Colonic mucosa (tissue), 4 donors: ENCODE measurements around the gene FAM234B. TPM values are rescaled to one million over a fixed set of nuclear protein-coding genes. Genes with fewer than 3 reads are reported as not detected.

Experiments used
- DNase-seq: peaks from one replicate; pipeline ENCODE4 v3.0.0-alpha.2; 2020
- H3K27ac ChIP-seq: fragments of 200-600 bp; one replicate; pipeline ENCODE4 v1.8.0; 2021
- H3K27me3 ChIP-seq: fragments of 200-600 bp; one replicate; pipeline ENCODE4 v1.8.0; 2021
- H3K36me3 ChIP-seq: fragments of 200-600 bp; one replicate; pipeline ENCODE4 v1.8.0; 2021
- H3K4me1 ChIP-seq: fragments of 200-600 bp; one replicate; pipeline ENCODE4 v1.8.0; 2021; ENCODE audit warnings: mild to moderate bottlenecking
- H3K4me3 ChIP-seq: fragments of 200-600 bp; one replicate; pipeline ENCODE4 v1.8.0; 2021
- H3K9ac ChIP-seq, 2 donors: one replicate each; pipeline ENCODE4 v1.7.0; 2013; ENCODE audit warnings: control low read depth in 2 of 2, low read depth in 2 of 2, low read length in 2 of 2
- H3K9me3 ChIP-seq: fragments of 200-600 bp; one replicate; pipeline ENCODE4 v1.8.0; 2021
- intact Hi-C: fragments of 100-400 bp; cut with DNase I; formaldehyde crosslinking; loops from one replicate; pipeline ENCODE4 v1.14.1; 2022
- total RNA-seq, 2 donors: library from RNA; stranded (reverse); fragmentation: NEBNext Ultra II Directional in 1 of 2; extraction: Animal tissue kit (Norgen Biotek cat#: 25700) in 1 of 2; gene quantifications; one replicate each; pipeline ENCODE4 v1.2.1, GENCODE V29; 2021
- TF ChIP-seq, protein P1 (sequence below): fragments of 200-600 bp; IDR thresholded peaks from one replicate; pipeline ENCODE4 v1.8.0; 2022; ENCODE audit warnings: antibody characterized with exemption, mild to moderate bottlenecking
- donor health status: healthy.
- donor health status: DM: no; HTN: no; CAD: no.
- donor health status: DM: no; HTN: no; CAD: no.

The FAM234B gene
- total RNA-seq, 2 donors from 2014 or later = 1.5 to 2.0 TPM

- TF ChIP-seq, protein P1, sequence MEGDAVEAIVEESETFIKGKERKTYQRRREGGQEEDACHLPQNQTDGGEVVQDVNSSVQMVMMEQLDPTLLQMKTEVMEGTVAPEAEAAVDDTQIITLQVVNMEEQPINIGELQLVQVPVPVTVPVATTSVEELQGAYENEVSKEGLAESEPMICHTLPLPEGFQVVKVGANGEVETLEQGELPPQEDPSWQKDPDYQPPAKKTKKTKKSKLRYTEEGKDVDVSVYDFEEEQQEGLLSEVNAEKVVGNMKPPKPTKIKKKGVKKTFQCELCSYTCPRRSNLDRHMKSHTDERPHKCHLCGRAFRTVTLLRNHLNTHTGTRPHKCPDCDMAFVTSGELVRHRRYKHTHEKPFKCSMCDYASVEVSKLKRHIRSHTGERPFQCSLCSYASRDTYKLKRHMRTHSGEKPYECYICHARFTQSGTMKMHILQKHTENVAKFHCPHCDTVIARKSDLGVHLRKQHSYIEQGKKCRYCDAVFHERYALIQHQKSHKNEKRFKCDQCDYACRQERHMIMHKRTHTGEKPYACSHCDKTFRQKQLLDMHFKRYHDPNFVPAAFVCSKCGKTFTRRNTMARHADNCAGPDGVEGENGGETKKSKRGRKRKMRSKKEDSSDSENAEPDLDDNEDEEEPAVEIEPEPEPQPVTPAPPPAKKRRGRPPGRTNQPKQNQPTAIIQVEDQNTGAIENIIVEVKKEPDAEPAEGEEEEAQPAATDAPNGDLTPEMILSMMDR = no peak
- Histone ChIP-seq H3K4me1 (peaks cover 27% of the 10 kb centered on the region), H3K9me3 (no peaks in the 10 kb centered on the region)
Measured at GRCh38 chr12:13099844-13100604, 55.8 kb downstream of the FAM234B start.

GRCh38 chr12:13100605-13100881 lies 56.4 kb downstream of the FAM234B start:
- TF ChIP-seq, protein P1 = no peak
- Histone ChIP-seq H3K36me3 (no peaks in the 10 kb centered on the region), H3K27me3 (no peaks in the 10 kb centered on the region), H3K9me3 (no peaks in the 10 kb centered on the region), H3K4me3 (peak overlapping the region; percentile 45), H3K4me1 (peaks cover 27% of the 10 kb centered on the region), H3K27ac (peak overlapping the region; percentile 82), H3K9ac (peak overlapping the region in 1 of 2 donors; percentile 30)
- intact Hi-C loops = loop anchor here (5.0 kb wide), 1 partner anchor 97 kb away; the partner anchor contains the start of gene EMP1
- no peak for DNase-seq

More at GRCh38 chr12:13099844-13100604, 55.8 kb downstream of the FAM234B start:
- intact Hi-C loops = loop anchor here (5.0 to 10.0 kb wide), 4 partner anchors 95 to 183 kb away; partner anchors contain the start of genes EMP1 and HEBP1
- no peak for DNase-seq
- H3K27ac ChIP-seq = peak overlapping the region; percentile 82
- H3K36me3 ChIP-seq = no peaks in the 10 kb centered on the region
- no peak overlapping the region for H3K4me3 ChIP-seq
- no peak overlapping the region for H3K9ac ChIP-seq
- no peaks in the 10 kb centered on the region for H3K27me3 ChIP-seq

DNA sequence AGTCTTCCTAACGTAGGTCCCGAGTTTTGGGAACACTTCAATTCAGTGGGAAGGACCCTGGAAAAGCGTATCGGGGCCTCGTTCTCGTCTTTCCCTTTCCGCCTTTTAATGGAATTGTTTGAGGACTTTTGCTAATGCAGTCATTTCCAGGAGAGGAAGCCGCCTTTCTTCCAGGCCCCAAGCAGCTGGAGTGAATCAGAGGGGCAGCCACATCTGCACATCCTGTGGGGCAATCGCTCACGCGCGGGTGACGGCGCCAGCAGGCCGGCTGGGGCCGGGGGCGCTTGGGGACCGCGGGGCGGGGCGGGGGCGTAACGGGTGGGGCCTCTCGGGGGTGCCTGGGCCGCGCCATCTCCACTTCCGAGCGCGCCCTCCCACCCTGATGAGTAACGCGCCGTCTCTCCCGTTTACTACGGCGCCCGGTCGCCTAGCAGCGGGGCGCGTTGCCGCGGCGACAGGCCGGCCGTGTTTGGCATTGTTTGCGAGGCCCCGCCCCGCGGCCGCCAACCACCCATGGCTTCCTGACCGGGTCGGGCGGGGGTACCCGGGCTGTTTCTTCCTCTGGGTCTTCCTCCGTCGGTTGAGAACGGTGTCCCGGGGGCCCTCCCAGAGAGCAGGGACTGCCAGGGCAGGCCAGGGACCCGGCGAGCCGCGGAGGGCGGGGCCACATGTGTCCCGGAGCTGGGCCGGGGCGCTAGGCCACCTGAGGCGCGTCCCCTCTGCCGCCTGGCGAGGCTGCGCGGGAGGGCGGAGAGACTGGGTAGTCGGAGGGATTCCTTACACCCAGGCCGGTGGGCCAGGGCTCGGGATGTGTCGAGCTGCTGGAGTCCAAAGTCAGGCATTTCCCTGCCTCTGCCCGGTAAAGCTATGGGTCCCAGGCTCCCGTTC lies 56.9 kb downstream of the FAM234B start:
- TF ChIP-seq, protein P1 = no peak
- H3K4me1 ChIP-seq = peaks cover 27% of the 10 kb centered on the region

DNA sequence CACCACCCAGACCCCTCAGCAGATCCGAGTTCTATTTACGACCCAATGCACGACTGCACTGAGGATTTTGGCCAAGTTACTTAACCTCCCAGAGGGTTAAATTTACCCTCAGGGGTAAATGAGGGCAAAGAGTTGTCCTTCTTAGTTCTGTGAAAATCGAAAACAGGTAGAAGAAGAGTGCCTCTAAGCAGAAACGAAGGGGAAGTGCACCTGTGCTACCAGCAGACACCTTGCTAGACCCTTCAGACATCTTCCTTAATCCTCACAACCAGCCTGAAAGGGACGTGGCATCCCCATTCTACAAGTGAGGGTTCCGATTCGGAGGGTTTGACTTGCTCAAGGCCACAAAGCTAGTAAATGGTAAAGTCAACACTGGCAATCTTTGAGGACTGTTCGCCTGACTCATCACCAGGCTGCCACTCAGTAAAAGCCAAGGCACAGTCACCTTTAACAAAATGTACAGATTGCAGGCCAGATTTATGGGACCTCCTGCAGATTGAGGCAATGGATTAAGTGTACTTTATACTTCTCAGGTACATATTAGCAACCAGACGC lies 57.7 kb downstream of the FAM234B start:
- intact Hi-C loops = loop anchor here (5.0 kb wide), 1 partner anchor 95 kb away; the partner anchor contains the start of gene EMP1
- Histone ChIP-seq H3K36me3 (no peaks in the 10 kb centered on the region), H3K4me3 (peak overlapping the region; percentile 45), H3K4me1 (peaks cover 27% of the 10 kb centered on the region), H3K9me3 (no peaks in the 10 kb centered on the region), H3K27me3 (no peaks in the 10 kb centered on the region), H3K9ac (peak overlapping the region; percentile 69 to 83), H3K27ac (peak overlapping the region; percentile 82)
- TF ChIP-seq, protein P1 = no peak
- DNase-seq = peak; percentile 61

More for the DNA sequence above, 56.9 kb downstream of the FAM234B start:
- Histone ChIP-seq H3K27me3 (no peaks in the 10 kb centered on the region), H3K9me3 (no peaks in the 10 kb centered on the region), H3K9ac (peak overlapping the region; percentile 69 to 83), H3K36me3 (no peaks in the 10 kb centered on the region), H3K27ac (peak overlapping the region; percentile 82), H3K4me3 (peak overlapping the region; percentile 45)
- peak; percentile 92 for DNase-seq
- intact Hi-C loops = loop anchor here (5.0 kb wide), 1 partner anchor 96 kb away; the partner anchor contains the start of gene EMP1
